ENCODE results near the gene MPPED2. TPM values are rescaled to one million over a fixed set of nuclear protein-coding genes. Genes with fewer than 3 reads are reported as not detected.

MPPED2 gene
- 10 to 100 TPM in 1 of 4 donors, 1 to 10 TPM in 3; 2.2 to 11.5 (median 4.7) TPM for total RNA-seq

GRCh38 chr11:30586251-30587144 lies at the start of gene MPPED2:
MPPED2 (minus strand) TSS chr11:30586353; CDS start chr11:30580373, 5,980 bp downstream.
- TF ChIP-seq CTCF (IDR thresholded peaks at IDR 0.05) (peak; percentile 5 to 70 (median 49)), POLR2A (IDR thresholded peaks at IDR 0.05) (no peak)
- H3K27me3 ChIP-seq = peaks cover 0 to 37% of the 10 kb centered on the region in 2 donors
- DNase-seq (ENCODE audit: low spot score in 2 of 2) = no peak
- 18 to 29% methylated on average over 23 to 41 of the region's 49 CpGs for WGBS, 2 donors
- H3K4me3 ChIP-seq = peak within 1 kb of the TSS; percentile 61 to 76 (median 69)
- no peaks in the 10 kb centered on the region for H3K9me3 ChIP-seq
- no peaks in the 10 kb centered on the region for H3K36me3 ChIP-seq
- H3K27ac ChIP-seq = peak within 1 kb of the TSS; percentile 4 to 68 (median 20)
- H3K4me1 ChIP-seq = peaks cover 0 to 34% (median 4%) of the 10 kb centered on the region in 4 donors

GRCh38 chr11:30635401-30635989 lies 49.3 kb upstream of the MPPED2 start:
- WGBS, 2 donors = 43 to 45% methylated on average over 13 of the region's 13 CpGs
- H3K4me3 ChIP-seq = peak overlapping the region in 1 of 4 donors; percentile 31
- no peak overlapping the region for H3K27ac ChIP-seq
- no peaks in the 10 kb centered on the region for H3K27me3 ChIP-seq
- H3K9me3 ChIP-seq = no peaks in the 10 kb centered on the region
- no peaks in the 10 kb centered on the region for H3K4me1 ChIP-seq
- no peak for DNase-seq (ENCODE audit: low spot score in 2 of 2)
- no peaks in the 10 kb centered on the region for H3K36me3 ChIP-seq
- TF ChIP-seq EP300 (IDR thresholded peaks at IDR 0.05) = no peak
- no peak for TF ChIP-seq POLR2A (IDR thresholded peaks at IDR 0.05)
- no peak for TF ChIP-seq CTCF (IDR thresholded peaks at IDR 0.05)

- TF ChIP-seq POLR2A (IDR thresholded peaks at IDR 0.05) (no peak), EP300 (IDR thresholded peaks at IDR 0.05) (no peak), CTCF (IDR thresholded peaks at IDR 0.05) (no peak)
- H3K27me3 ChIP-seq = no peaks in the 10 kb centered on the region
- WGBS, 2 donors = 62 to 80% methylated on average over 3 of the region's 3 CpGs
These were observed 45.0 kb upstream of the MPPED2 start for GRCh38 chr11:30631148-30631547.

GRCh38 chr11:30619767-30620166 lies 33.6 kb upstream of the MPPED2 start:
- DNase-seq (ENCODE audit: low spot score in 2 of 2) = no peak
- Histone ChIP-seq H3K9me3 (peaks cover 0 to 7% (median 0%) of the 10 kb centered on the region in 4 donors), H3K4me3 (no peak overlapping the region), H3K4me1 (no peaks in the 10 kb centered on the region), H3K27ac (no peak overlapping the region), H3K36me3 (no peaks in the 10 kb centered on the region), H3K27me3 (no peaks in the 10 kb centered on the region)
- WGBS, 2 donors = 73 to 91% methylated on average over 1 of the region's 1 CpG
- TF ChIP-seq CTCF (IDR thresholded peaks at IDR 0.05) (no peak), EP300 (IDR thresholded peaks at IDR 0.05) (no peak)

More at GRCh38 chr11:30631148-30631547, 45.0 kb upstream of the MPPED2 start:
- no peak overlapping the region for H3K4me3 ChIP-seq
- H3K4me1 ChIP-seq = no peaks in the 10 kb centered on the region
- no peak overlapping the region for H3K27ac ChIP-seq
- no peaks in the 10 kb centered on the region for H3K9me3 ChIP-seq
- no peak for DNase-seq (ENCODE audit: low spot score in 2 of 2)
- no peaks in the 10 kb centered on the region for H3K36me3 ChIP-seq

GRCh38 chr11:30617762-30618161 lies 31.6 kb upstream of the MPPED2 start:
- Histone ChIP-seq H3K36me3 (no peaks in the 10 kb centered on the region), H3K27me3 (no peaks in the 10 kb centered on the region), H3K27ac (no peak overlapping the region), H3K4me3 (no peak overlapping the region), H3K4me1 (no peaks in the 10 kb centered on the region), H3K9me3 (peaks cover 0 to 7% (median 0%) of the 10 kb centered on the region in 4 donors)
- no peak for DNase-seq (ENCODE audit: low spot score in 2 of 2)
- no peak for TF ChIP-seq POLR2A (IDR thresholded peaks at IDR 0.05)
- no peak for TF ChIP-seq CTCF (IDR thresholded peaks at IDR 0.05)
- no peak for TF ChIP-seq EP300 (IDR thresholded peaks at IDR 0.05)

All from tibial nerve (tissue), 4 donors.